ENCODE measurements around the gene HDAC1. TPM values are rescaled to one million over a fixed set of nuclear protein-coding genes. Genes with fewer than 3 reads are reported as not detected.
A peak's percentile ranks its signal among the peaks of the same experiment; 100 is the strongest.

HDAC1 gene
- total and polyA plus RNA-seq, 4 donors, result 32.1 to 58.1 (median 45.2) TPM

DNA sequence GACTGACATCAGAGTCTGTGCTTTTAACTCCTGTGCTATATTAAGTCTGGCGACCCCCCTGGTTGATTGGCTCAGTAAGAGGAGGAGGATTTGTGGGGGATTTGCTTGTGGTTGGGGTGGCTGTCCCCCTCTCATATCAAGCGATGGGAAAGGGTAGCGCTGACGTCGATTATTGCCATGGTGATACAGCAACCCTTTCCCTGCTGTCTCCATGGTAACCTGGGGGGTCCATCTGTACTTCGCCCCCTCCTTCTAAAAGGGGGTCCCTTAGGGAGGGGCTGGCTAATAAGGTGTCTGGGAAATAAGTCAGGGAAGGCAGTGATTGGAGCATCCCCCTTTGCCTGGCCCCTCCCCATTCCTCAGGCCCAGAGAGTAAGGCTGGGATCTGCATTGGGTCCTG lies 65.7 kb downstream of the HDAC1 start (continued):
- TF ChIP-seq, protein P1, sequence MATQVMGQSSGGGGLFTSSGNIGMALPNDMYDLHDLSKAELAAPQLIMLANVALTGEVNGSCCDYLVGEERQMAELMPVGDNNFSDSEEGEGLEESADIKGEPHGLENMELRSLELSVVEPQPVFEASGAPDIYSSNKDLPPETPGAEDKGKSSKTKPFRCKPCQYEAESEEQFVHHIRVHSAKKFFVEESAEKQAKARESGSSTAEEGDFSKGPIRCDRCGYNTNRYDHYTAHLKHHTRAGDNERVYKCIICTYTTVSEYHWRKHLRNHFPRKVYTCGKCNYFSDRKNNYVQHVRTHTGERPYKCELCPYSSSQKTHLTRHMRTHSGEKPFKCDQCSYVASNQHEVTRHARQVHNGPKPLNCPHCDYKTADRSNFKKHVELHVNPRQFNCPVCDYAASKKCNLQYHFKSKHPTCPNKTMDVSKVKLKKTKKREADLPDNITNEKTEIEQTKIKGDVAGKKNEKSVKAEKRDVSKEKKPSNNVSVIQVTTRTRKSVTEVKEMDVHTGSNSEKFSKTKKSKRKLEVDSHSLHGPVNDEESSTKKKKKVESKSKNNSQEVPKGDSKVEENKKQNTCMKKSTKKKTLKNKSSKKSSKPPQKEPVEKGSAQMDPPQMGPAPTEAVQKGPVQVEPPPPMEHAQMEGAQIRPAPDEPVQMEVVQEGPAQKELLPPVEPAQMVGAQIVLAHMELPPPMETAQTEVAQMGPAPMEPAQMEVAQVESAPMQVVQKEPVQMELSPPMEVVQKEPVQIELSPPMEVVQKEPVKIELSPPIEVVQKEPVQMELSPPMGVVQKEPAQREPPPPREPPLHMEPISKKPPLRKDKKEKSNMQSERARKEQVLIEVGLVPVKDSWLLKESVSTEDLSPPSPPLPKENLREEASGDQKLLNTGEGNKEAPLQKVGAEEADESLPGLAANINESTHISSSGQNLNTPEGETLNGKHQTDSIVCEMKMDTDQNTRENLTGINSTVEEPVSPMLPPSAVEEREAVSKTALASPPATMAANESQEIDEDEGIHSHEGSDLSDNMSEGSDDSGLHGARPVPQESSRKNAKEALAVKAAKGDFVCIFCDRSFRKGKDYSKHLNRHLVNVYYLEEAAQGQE (IDR thresholded peaks at IDR 0.05), result no peak
- TF ChIP-seq RXRA (IDR thresholded peaks at IDR 0.05) (no peak), YY1 (IDR thresholded peaks at IDR 0.05) (no peak), HNF4G (IDR thresholded peaks at IDR 0.05) (no peak), SP1 (IDR thresholded peaks at IDR 0.05) (no peak), RAD21 (IDR thresholded peaks at IDR 0.05) (no peak), HNF4A (conservative IDR thresholded peaks at IDR 0.05) (no peak), TAF1 (conservative IDR thresholded peaks at IDR 0.05) (no peak), NR2F2 (IDR thresholded peaks at IDR 0.05) (no peak), FOXA2 (IDR thresholded peaks at IDR 0.05) (no peak), FOXA1 (IDR thresholded peaks at IDR 0.05) (no peak)
- TF ChIP-seq, protein P2, sequence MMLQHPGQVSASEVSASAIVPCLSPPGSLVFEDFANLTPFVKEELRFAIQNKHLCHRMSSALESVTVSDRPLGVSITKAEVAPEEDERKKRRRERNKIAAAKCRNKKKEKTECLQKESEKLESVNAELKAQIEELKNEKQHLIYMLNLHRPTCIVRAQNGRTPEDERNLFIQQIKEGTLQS (IDR thresholded peaks at IDR 0.05), result no peak
- TF ChIP-seq, protein P3, sequence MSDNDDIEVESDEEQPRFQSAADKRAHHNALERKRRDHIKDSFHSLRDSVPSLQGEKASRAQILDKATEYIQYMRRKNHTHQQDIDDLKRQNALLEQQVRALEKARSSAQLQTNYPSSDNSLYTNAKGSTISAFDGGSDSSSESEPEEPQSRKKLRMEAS (IDR thresholded peaks at IDR 0.05), result no peak

DNA sequence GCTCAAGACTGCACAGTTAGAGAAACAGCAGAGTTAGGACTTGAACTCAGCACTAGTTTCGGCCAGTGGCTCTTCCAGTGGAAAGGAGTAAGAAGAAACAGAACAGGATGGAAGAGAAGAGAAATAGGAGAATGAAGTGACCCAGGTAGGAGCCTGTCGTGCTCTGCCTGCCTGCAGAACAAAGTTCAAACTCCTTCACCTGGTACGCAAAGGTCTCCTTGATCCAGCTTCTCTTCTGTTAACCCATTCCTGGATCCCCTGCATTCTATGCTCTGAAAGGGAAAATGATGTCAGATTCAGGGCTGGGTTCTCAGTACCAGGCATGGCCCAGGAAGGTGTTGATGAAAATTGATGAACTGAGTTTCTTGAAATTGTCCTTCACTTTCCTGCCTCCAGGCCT lies 66.6 kb downstream of the HDAC1 start:
- DNase-seq (ENCODE audit: low spot score), result no peak
- Histone ChIP-seq H3K4me1 (ENCODE audit: control insufficient read depth in 4 of 4, insufficient read depth in 4 of 4, low read length in 3 of 4) (peaks cover 10 to 28% (median 18%) of the 10 kb centered on the region in 4 donors), H3K27ac (ENCODE audit: low read depth in 1 of 2, low read length in 2 of 2) (no peak overlapping the region), H3K9ac (ENCODE audit: low read depth in 1 of 2, low read length in 2 of 2) (no peak overlapping the region), H3K4me3 (ENCODE audit: low read depth in 1 of 3, low read length in 3 of 3) (no peak overlapping the region), H3K9me3 (ENCODE audit: control insufficient read depth in 4 of 4, low read length in 3 of 4) (no peaks in the 10 kb centered on the region), H3K36me3 (ENCODE audit: control insufficient read depth in 4 of 4, insufficient read depth in 3 of 4, low read depth in 1 of 4, low read length in 3 of 4) (peaks cover 0 to 5% (median 0%) of the 10 kb centered on the region in 4 donors), H3K27me3 (ENCODE audit: control insufficient read depth in 4 of 4, insufficient read depth in 4 of 4, low read length in 3 of 4) (no peaks in the 10 kb centered on the region)
- TF ChIP-seq HNF4A (conservative IDR thresholded peaks at IDR 0.05) (peak; percentile 29 to 30), EGR1 (IDR thresholded peaks at IDR 0.05; ENCODE audit: low read depth in 2 of 2) (no peak)
- 41% methylated on average over 3 of the region's 3 CpGs for WGBS

DNA sequence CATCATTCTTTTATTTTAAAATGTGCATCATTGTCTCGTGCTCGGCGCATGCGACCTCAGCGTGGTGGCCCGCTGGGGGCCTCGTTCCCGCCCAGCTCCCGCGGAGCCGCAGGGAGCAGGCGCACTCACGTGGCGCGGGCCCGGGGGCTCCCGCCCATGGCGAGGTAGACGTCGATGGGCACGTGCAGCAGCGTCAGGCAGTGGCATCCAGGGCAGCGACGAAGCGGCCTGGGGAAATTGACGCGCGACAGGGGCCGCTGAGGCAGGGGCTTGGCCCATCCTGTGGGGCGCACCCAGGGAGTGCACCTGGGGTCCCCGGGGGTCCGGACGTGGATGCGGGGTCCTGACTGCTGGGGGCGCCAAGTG lies 69.4 kb downstream of the HDAC1 start:
- WGBS, result 62% methylated on average over 35 of the region's 35 CpGs
- DNase-seq (ENCODE audit: low spot score), result no peak

More for the DNA sequence above, 69.4 kb downstream of the HDAC1 start:
- peak overlapping the region in 1 of 3 donors; percentile 37 for H3K4me3 ChIP-seq (ENCODE audit: low read depth in 1 of 3, low read length in 3 of 3)
- peaks cover 10 to 18% (median 16%) of the 10 kb centered on the region in 4 donors for H3K4me1 ChIP-seq (ENCODE audit: control insufficient read depth in 4 of 4, insufficient read depth in 4 of 4, low read length in 3 of 4)
- TF ChIP-seq HNF4A (conservative IDR thresholded peaks at IDR 0.05) (no peak), FOXA2 (IDR thresholded peaks at IDR 0.05) (no peak), HNF4G (IDR thresholded peaks at IDR 0.05) (no peak), SP1 (IDR thresholded peaks at IDR 0.05) (no peak), YY1 (IDR thresholded peaks at IDR 0.05) (no peak), JUND (IDR thresholded peaks at IDR 0.05) (no peak), EGR1 (IDR thresholded peaks at IDR 0.05; ENCODE audit: low read depth in 2 of 2) (no peak), RAD21 (IDR thresholded peaks at IDR 0.05) (no peak), GABPA (IDR thresholded peaks at IDR 0.05 in 1 of 2, conservative IDR thresholded peaks at IDR 0.05 in 1 of 2) (no peak)
- TF ChIP-seq, protein P1 (IDR thresholded peaks at IDR 0.05), result no peak
- TF ChIP-seq, protein P2 (IDR thresholded peaks at IDR 0.05), result no peak
- TF ChIP-seq, protein P3 (IDR thresholded peaks at IDR 0.05), result no peak
- TF ChIP-seq, protein P4, sequence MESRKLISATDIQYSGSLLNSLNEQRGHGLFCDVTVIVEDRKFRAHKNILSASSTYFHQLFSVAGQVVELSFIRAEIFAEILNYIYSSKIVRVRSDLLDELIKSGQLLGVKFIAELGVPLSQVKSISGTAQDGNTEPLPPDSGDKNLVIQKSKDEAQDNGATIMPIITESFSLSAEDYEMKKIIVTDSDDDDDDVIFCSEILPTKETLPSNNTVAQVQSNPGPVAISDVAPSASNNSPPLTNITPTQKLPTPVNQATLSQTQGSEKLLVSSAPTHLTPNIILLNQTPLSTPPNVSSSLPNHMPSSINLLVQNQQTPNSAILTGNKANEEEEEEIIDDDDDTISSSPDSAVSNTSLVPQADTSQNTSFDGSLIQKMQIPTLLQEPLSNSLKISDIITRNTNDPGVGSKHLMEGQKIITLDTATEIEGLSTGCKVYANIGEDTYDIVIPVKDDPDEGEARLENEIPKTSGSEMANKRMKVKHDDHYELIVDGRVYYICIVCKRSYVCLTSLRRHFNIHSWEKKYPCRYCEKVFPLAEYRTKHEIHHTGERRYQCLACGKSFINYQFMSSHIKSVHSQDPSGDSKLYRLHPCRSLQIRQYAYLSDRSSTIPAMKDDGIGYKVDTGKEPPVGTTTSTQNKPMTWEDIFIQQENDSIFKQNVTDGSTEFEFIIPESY (IDR thresholded peaks at IDR 0.05), result no peak
- TF ChIP-seq, protein P5, sequence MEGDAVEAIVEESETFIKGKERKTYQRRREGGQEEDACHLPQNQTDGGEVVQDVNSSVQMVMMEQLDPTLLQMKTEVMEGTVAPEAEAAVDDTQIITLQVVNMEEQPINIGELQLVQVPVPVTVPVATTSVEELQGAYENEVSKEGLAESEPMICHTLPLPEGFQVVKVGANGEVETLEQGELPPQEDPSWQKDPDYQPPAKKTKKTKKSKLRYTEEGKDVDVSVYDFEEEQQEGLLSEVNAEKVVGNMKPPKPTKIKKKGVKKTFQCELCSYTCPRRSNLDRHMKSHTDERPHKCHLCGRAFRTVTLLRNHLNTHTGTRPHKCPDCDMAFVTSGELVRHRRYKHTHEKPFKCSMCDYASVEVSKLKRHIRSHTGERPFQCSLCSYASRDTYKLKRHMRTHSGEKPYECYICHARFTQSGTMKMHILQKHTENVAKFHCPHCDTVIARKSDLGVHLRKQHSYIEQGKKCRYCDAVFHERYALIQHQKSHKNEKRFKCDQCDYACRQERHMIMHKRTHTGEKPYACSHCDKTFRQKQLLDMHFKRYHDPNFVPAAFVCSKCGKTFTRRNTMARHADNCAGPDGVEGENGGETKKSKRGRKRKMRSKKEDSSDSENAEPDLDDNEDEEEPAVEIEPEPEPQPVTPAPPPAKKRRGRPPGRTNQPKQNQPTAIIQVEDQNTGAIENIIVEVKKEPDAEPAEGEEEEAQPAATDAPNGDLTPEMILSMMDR (IDR thresholded peaks at IDR 0.05; ENCODE audit: low read depth, low read length, missing input control), result no peak
- no peak overlapping the region for H3K27ac ChIP-seq (ENCODE audit: low read depth in 1 of 2, low read length in 2 of 2)
- no peak overlapping the region for H3K9ac ChIP-seq (ENCODE audit: low read depth in 1 of 2, low read length in 2 of 2)
- no peaks in the 10 kb centered on the region for H3K9me3 ChIP-seq (ENCODE audit: control insufficient read depth in 4 of 4, low read length in 3 of 4)
- no peaks in the 10 kb centered on the region for H3K27me3 ChIP-seq (ENCODE audit: control insufficient read depth in 4 of 4, insufficient read depth in 4 of 4, low read length in 3 of 4)
- peaks cover 0 to 14% (median 11%) of the 10 kb centered on the region in 4 donors for H3K36me3 ChIP-seq (ENCODE audit: control insufficient read depth in 4 of 4, insufficient read depth in 3 of 4, low read depth in 1 of 4, low read length in 3 of 4)

Measured in liver (tissue), 9 donors.